ENCODE data around the gene ELL.

ELL gene

DNA sequence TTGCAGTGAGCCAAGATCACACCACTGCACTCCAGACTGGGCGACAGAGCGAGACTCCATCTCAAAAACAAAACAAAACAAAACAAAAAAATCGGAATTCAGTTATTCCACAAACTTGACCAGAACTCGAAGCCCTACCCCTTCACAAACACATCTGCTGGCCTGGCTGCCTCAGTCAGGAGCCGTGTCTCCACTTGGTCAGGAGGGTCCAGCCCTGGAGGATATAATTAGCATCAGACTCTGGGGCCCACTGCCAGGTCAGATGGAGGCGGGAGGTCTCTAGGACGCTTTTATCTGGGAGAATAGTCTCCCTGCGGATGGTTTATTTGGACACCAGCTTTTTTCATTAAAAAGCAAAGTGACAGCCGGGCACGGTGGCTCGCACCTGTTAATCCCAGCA lies 8.0 kb downstream of the ELL start:
- no peak overlapping the region for H2AK5ac ChIP-seq (ENCODE audit: low read length)
- H4K5ac ChIP-seq (ENCODE audit: low read length), result no peak overlapping the region
- no peak overlapping the region for H3K18ac ChIP-seq (ENCODE audit: low read length)
- H3K23ac ChIP-seq (ENCODE audit: low read length), result no peak overlapping the region
- H3K4ac ChIP-seq (ENCODE audit: low read depth, low read length), result no peak overlapping the region
- H2BK15ac ChIP-seq (replicated peaks; ENCODE audit: low read depth), result no peak overlapping the region
- H3K9ac ChIP-seq (ENCODE audit: low read length), result no peak overlapping the region
- no peaks in the 10 kb centered on the region for H3K27me3 ChIP-seq (ENCODE audit: insufficient read depth, low read length, poor library complexity)
- no peak overlapping the region for H3K4me3 ChIP-seq (ENCODE audit: low read length)
- H3K4me2 ChIP-seq (ENCODE audit: low read length), result no peak overlapping the region
- H3K79me2 ChIP-seq (ENCODE audit: control insufficient read depth, insufficient read depth, low read length), result peaks cover 50% of the 10 kb centered on the region
- H3K27ac ChIP-seq (ENCODE audit: low read depth, low read length), result no peak overlapping the region
- H3K4me1 ChIP-seq (ENCODE audit: control insufficient read depth, low read depth, low read length), result no peaks in the 10 kb centered on the region
- peaks cover 33% of the 10 kb centered on the region for H3K79me1 ChIP-seq (ENCODE audit: low read length)
- H4K8ac ChIP-seq (ENCODE audit: low read depth, low read length), result no peak overlapping the region
- H2BK5ac ChIP-seq (ENCODE audit: low read length), result no peak overlapping the region
- no CpG with 5 or more reads among the region's 11 CpGs for WGBS (ENCODE audit: extremely low coverage, insufficient coverage, low lambda C conversion rate)
- no peak for DNase-seq
- H2BK120ac ChIP-seq (ENCODE audit: low read depth, low read length), result no peak overlapping the region
- no peak overlapping the region for H3K56ac ChIP-seq (ENCODE audit: low read length)
- no peaks in the 10 kb centered on the region for H3K36me3 ChIP-seq (ENCODE audit: control insufficient read depth, insufficient read depth, low read length)

DNA sequence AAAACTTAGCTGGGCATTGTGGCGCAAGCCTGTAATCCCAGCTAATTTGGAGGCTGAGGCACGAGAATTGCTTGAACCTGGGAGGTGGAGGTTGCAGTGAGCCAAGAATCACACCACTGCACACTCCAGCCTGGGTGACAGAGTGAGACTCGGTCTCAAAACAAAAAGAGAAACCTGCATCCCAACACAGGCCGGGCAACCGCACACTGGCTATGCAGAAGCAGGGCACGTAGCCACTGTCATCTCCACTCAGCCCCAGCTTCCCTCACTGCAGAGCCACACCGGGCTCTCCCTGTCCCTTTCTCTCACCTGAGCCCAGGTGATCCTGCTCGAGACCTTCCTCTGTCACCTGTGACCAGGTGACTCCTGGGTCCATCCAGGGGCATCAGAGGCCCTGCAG lies 11.7 kb downstream of the ELL start:
- Histone ChIP-seq H3K4me1 (ENCODE audit: control insufficient read depth, low read depth, low read length) (no peaks in the 10 kb centered on the region), H2BK5ac (ENCODE audit: low read length) (no peak overlapping the region), H3K4ac (ENCODE audit: low read depth, low read length) (no peak overlapping the region), H4K8ac (ENCODE audit: low read depth, low read length) (no peak overlapping the region), H3K23ac (ENCODE audit: low read length) (no peak overlapping the region), H3K4me3 (ENCODE audit: low read length) (no peak overlapping the region), H3K27me3 (ENCODE audit: insufficient read depth, low read length, poor library complexity) (no peaks in the 10 kb centered on the region), H3K79me1 (ENCODE audit: low read length) (peaks cover 35% of the 10 kb centered on the region), H3K4me2 (ENCODE audit: low read length) (no peak overlapping the region), H3K36me3 (ENCODE audit: control insufficient read depth, insufficient read depth, low read length) (no peaks in the 10 kb centered on the region), H3K9ac (ENCODE audit: low read length) (no peak overlapping the region), H3K27ac (ENCODE audit: low read depth, low read length) (no peak overlapping the region), H3K79me2 (ENCODE audit: control insufficient read depth, insufficient read depth, low read length) (peaks cover 52% of the 10 kb centered on the region), H2BK120ac (ENCODE audit: low read depth, low read length) (no peak overlapping the region), H4K5ac (ENCODE audit: low read length) (no peak overlapping the region), H3K56ac (ENCODE audit: low read length) (no peak overlapping the region), H3K18ac (ENCODE audit: low read length) (no peak overlapping the region), H2AK5ac (ENCODE audit: low read length) (no peak overlapping the region), H2BK15ac (replicated peaks; ENCODE audit: low read depth) (no peak overlapping the region)
- no peak for DNase-seq
- WGBS (ENCODE audit: extremely low coverage, insufficient coverage, low lambda C conversion rate), result no CpG with 5 or more reads among the region's 8 CpGs

DNA sequence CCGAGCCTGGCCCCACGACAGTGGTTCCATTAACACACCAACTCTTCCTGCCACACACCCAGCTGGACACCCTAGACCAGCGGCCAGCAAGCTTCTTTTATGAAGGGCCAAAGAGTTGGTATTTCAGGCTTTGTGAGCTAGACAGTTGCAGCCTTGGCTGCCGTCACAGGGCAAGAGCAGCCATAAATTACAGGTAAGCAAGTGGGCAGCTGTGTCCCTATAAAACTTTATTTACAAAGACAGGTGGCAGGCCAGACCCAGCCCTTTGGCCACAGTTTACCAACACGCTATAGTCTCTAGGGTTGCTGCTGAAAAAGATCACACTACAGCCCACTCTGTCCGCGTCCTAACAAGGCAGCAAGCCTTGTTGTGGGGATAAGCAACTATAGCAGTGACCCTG lies 13.3 kb downstream of the ELL start:
- H2AK5ac ChIP-seq (ENCODE audit: low read length), result no peak overlapping the region
- no peak overlapping the region for H4K8ac ChIP-seq (ENCODE audit: low read depth, low read length)
- no peak for DNase-seq
- no peak overlapping the region for H3K23ac ChIP-seq (ENCODE audit: low read length)
- H3K9ac ChIP-seq (ENCODE audit: low read length), result no peak overlapping the region
- H3K4me3 ChIP-seq (ENCODE audit: low read length), result no peak overlapping the region
- H3K4me1 ChIP-seq (ENCODE audit: control insufficient read depth, low read depth, low read length), result no peaks in the 10 kb centered on the region
- H4K5ac ChIP-seq (ENCODE audit: low read length), result no peak overlapping the region
- H3K56ac ChIP-seq (ENCODE audit: low read length), result no peak overlapping the region
- peaks cover 35% of the 10 kb centered on the region for H3K79me1 ChIP-seq (ENCODE audit: low read length)
- H3K36me3 ChIP-seq (ENCODE audit: control insufficient read depth, insufficient read depth, low read length), result no peaks in the 10 kb centered on the region
- H2BK120ac ChIP-seq (ENCODE audit: low read depth, low read length), result no peak overlapping the region
- no peak overlapping the region for H3K18ac ChIP-seq (ENCODE audit: low read length)
- no peak overlapping the region for H3K4ac ChIP-seq (ENCODE audit: low read depth, low read length)
- H3K79me2 ChIP-seq (ENCODE audit: control insufficient read depth, insufficient read depth, low read length), result peaks cover 52% of the 10 kb centered on the region
- no peak overlapping the region for H3K4me2 ChIP-seq (ENCODE audit: low read length)
- no peaks in the 10 kb centered on the region for H3K27me3 ChIP-seq (ENCODE audit: insufficient read depth, low read length, poor library complexity)
- H3K27ac ChIP-seq (ENCODE audit: low read depth, low read length), result no peak overlapping the region
- no peak overlapping the region for H2BK15ac ChIP-seq (replicated peaks; ENCODE audit: low read depth)
- H2BK5ac ChIP-seq (ENCODE audit: low read length), result no peak overlapping the region
- WGBS (ENCODE audit: extremely low coverage, insufficient coverage, low lambda C conversion rate), result no CpG with 5 or more reads among the region's 7 CpGs

DNA sequence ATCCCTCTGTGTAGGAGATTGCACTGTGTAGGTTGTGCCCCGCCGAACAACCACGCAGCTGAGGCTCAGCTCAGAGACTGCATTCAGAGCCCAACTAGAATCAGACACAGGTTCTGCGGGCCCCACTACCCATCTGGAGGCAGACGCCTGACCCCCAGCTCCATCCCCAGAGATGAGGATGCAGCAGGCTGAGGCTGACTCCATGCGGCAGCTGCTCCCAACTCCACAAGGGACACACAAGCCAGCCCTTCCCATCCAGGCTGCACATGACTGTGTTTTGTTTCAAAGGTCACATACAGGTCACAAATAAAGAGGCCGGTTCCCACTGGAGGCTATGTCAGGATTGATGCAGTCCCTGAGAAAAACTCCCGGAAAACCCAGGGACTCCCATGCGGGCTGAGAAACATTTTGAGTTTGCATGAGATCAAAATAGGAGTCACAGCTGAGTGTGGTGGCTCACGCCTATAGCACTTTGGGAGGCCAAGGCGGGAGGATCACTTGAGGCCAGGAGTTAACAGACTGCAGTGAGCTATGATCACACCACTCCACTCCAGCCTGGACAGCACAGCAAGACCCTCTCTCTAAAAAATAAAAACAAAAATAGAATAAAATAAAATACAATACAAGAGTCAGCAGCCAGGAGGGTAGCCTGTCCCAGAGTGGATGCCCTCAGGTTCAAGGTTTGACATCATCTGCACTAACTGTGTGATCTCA lies 14.0 kb downstream of the ELL start:
- H2BK5ac ChIP-seq (ENCODE audit: low read length), result no peak overlapping the region
- H3K9ac ChIP-seq (ENCODE audit: low read length), result no peak overlapping the region
- WGBS (ENCODE audit: extremely low coverage, insufficient coverage, low lambda C conversion rate), result no CpG with 5 or more reads among the region's 11 CpGs
- peaks cover 50% of the 10 kb centered on the region for H3K79me2 ChIP-seq (ENCODE audit: control insufficient read depth, insufficient read depth, low read length)
- no peak overlapping the region for H2BK15ac ChIP-seq (replicated peaks; ENCODE audit: low read depth)
- H4K5ac ChIP-seq (ENCODE audit: low read length), result no peak overlapping the region
- peaks cover 32% of the 10 kb centered on the region for H3K79me1 ChIP-seq (ENCODE audit: low read length)
- H3K27me3 ChIP-seq (ENCODE audit: insufficient read depth, low read length, poor library complexity), result no peaks in the 10 kb centered on the region
- no peaks in the 10 kb centered on the region for H3K36me3 ChIP-seq (ENCODE audit: control insufficient read depth, insufficient read depth, low read length)
- no peak overlapping the region for H3K56ac ChIP-seq (ENCODE audit: low read length)
- DNase-seq, result no peak
- no peak overlapping the region for H2BK120ac ChIP-seq (ENCODE audit: low read depth, low read length)
- no peaks in the 10 kb centered on the region for H3K4me1 ChIP-seq (ENCODE audit: control insufficient read depth, low read depth, low read length)
- H2AK5ac ChIP-seq (ENCODE audit: low read length), result no peak overlapping the region
- H4K8ac ChIP-seq (ENCODE audit: low read depth, low read length), result no peak overlapping the region
- H3K27ac ChIP-seq (ENCODE audit: low read depth, low read length), result no peak overlapping the region
- H3K23ac ChIP-seq (ENCODE audit: low read length), result no peak overlapping the region
- no peak overlapping the region for H3K18ac ChIP-seq (ENCODE audit: low read length)
- H3K4me3 ChIP-seq (ENCODE audit: low read length), result no peak overlapping the region
- H3K4ac ChIP-seq (ENCODE audit: low read depth, low read length), result no peak overlapping the region
- no peak overlapping the region for H3K4me2 ChIP-seq (ENCODE audit: low read length)

DNA sequence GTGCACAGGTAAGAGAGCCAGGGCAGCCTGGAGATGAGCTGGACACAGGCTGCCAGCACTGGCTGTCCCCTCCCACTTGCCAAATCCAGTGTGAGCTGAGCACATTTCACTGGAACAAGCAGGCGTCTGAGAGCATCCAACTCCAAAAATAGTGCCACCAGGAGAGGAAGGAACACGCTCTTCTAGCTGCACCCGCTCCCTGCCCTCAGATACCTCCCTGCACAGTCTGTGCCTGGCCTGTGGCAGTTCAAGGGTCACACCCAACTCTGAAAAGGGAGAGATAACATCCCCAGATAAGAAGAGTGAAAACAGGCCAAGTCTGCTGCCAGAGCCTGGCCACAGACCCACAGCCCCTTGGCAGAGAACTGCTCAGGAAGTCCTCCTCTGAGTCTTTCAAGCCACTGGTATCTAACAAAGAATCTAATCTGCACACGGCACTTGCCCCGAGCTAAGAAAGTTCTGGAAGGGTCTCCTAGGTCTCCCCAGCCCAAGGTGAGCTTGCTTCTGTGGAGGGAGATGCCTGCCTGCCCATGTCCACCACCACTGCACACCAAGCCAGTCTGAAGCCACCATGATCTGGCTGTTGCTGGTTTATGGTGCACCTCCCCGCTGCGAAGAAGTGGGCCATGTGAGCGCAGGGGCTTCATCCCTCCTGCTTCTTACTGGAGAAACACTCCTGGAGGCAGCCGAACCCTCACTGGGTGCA lies 14.7 kb downstream of the ELL start:
- Histone ChIP-seq H3K79me1 (ENCODE audit: low read length) (peaks cover 29% of the 10 kb centered on the region), H3K27ac (ENCODE audit: low read depth, low read length) (no peak overlapping the region), H3K4me2 (ENCODE audit: low read length) (no peak overlapping the region), H3K36me3 (ENCODE audit: control insufficient read depth, insufficient read depth, low read length) (no peaks in the 10 kb centered on the region), H3K79me2 (ENCODE audit: control insufficient read depth, insufficient read depth, low read length) (peaks cover 48% of the 10 kb centered on the region), H4K8ac (ENCODE audit: low read depth, low read length) (no peak overlapping the region), H2AK5ac (ENCODE audit: low read length) (no peak overlapping the region), H3K4ac (ENCODE audit: low read depth, low read length) (no peak overlapping the region), H2BK15ac (replicated peaks; ENCODE audit: low read depth) (no peak overlapping the region), H3K56ac (ENCODE audit: low read length) (no peak overlapping the region), H3K23ac (ENCODE audit: low read length) (no peak overlapping the region), H3K9ac (ENCODE audit: low read length) (no peak overlapping the region), H2BK120ac (ENCODE audit: low read depth, low read length) (no peak overlapping the region), H3K18ac (ENCODE audit: low read length) (no peak overlapping the region), H2BK5ac (ENCODE audit: low read length) (no peak overlapping the region), H4K5ac (ENCODE audit: low read length) (no peak overlapping the region), H3K27me3 (ENCODE audit: insufficient read depth, low read length, poor library complexity) (no peaks in the 10 kb centered on the region), H3K4me1 (ENCODE audit: control insufficient read depth, low read depth, low read length) (no peaks in the 10 kb centered on the region), H3K4me3 (ENCODE audit: low read length) (no peak overlapping the region)
- DNase-seq, result no peak
- no CpG with 5 or more reads among the region's 9 CpGs for WGBS (ENCODE audit: extremely low coverage, insufficient coverage, low lambda C conversion rate)
